Panc1 (cell line): ENCODE data around the gene RRH. TPM values are rescaled to one million over a fixed set of nuclear protein-coding genes. Genes with fewer than 3 reads are reported as not detected.

Source experiments
- ATAC-seq: fragments of 200-7000 bp; cut with Tn5 transposase; 2 replicates; pipeline ENCODE4 v1.9.1; 2020; ENCODE audit warnings: mild to moderate bottlenecking, moderate library complexity
- BruUV-seq: library from RNA; stranded (reverse); fragments of 400-500 nt; replicated peaks from 2 replicates; lab custom pipeline; 2021; lab: Mats Ljungman, UMichigan
- CTCF ChIA-PET: fragments of 300-600 bp; sonication (Branson Sonifier 250); formaldehyde crosslinking; loops from one replicate; lab custom pipeline; 2022; ENCODE audit warnings: antibody characterized with exemption; lab: Charles Lee
- POLR2A ChIA-PET: fragments of 300-600 bp; sonication (Branson Sonifier 250); formaldehyde crosslinking; loops from one replicate; lab custom pipeline; 2022; ENCODE audit warnings: antibody characterized with exemption; lab: Charles Lee
- DNase-seq: peaks from one replicate; pipeline ENCODE4 v3.0.0-alpha.2; 2010; ENCODE audit warnings: low read depth, low spot score
- H3K27ac ChIP-seq: 2 replicates; pipeline ENCODE4 v1.5.1; 2011; ENCODE audit warnings: mild to moderate bottlenecking, low read length, inconsistent platforms
- H3K27me3 ChIP-seq: fragments of 200-500 bp; sonication (Bioruptor generic); 2 replicates; pipeline ENCODE4 v1.6.0; 2014; ENCODE audit warnings: low read length, inconsistent platforms; ENCODE audit not compliant: control insufficient read depth, insufficient read depth
- H3K36me3 ChIP-seq: fragments of 200-500 bp; sonication (Bioruptor generic); 2 replicates; pipeline ENCODE4 v1.5.1; 2014; ENCODE audit warnings: inconsistent platforms, mild to moderate bottlenecking, low read length, moderate library complexity; ENCODE audit not compliant: control insufficient read depth, insufficient read depth
- H3K4me1 ChIP-seq: 2 replicates; pipeline ENCODE4 v1.5.1; 2011; ENCODE audit warnings: inconsistent platforms, mild to moderate bottlenecking, low read length, moderate library complexity; ENCODE audit not compliant: control insufficient read depth, insufficient read depth
- H3K4me3 ChIP-seq, 2 experiments: 2 replicates each; pipeline ENCODE4 v1.5.1; 2011 to 2012; ENCODE audit warnings: low read depth in 2 of 2, low read length in 2 of 2, mild to moderate bottlenecking in 2 of 2, inconsistent platforms in 1 of 2, moderate library complexity in 1 of 2
- H3K9me3 ChIP-seq: fragments of 200-500 bp; sonication (Bioruptor generic); 2 replicates; pipeline ENCODE4 v1.5.1; 2014; ENCODE audit warnings: low read depth, mild to moderate bottlenecking, inconsistent platforms, low read length, moderate library complexity; ENCODE audit not compliant: control insufficient read depth, insufficient read depth
- CTCF ChIP-seq: fragments of 450-650 bp; IDR thresholded peaks from 2 replicates; pipeline ENCODE4 v1.5.1; 2017; ENCODE audit warnings: mild to moderate bottlenecking
- POLR2AphosphoS5 ChIP-seq: IDR thresholded peaks from 2 replicates; pipeline ENCODE4 v1.6.1; 2012; ENCODE audit warnings: mild to moderate bottlenecking, low read depth, low read length, moderate library complexity
- REST ChIP-seq, 2 experiments: IDR thresholded peaks; 2 replicates each; pipeline ENCODE4 v1.6.1; 2011 to 2012; ENCODE audit warnings: low read depth in 2 of 2, control low read depth in 1 of 2, low read length in 1 of 2, mild to moderate bottlenecking in 1 of 2, moderate library complexity in 1 of 2; ENCODE audit not compliant: insufficient read depth in 1 of 2
- SIN3A ChIP-seq: IDR thresholded peaks from 2 replicates; pipeline ENCODE4 v1.6.1; 2012; ENCODE audit warnings: low read depth, mild to moderate bottlenecking, low read length, moderate library complexity, borderline replicate concordance; ENCODE audit not compliant: insufficient read depth
- TCF7L2 ChIP-seq: IDR thresholded peaks from 2 replicates; pipeline ENCODE4 v1.6.1; 2011; ENCODE audit warnings: mild to moderate bottlenecking, low read depth, low read length, inconsistent platforms
- in situ Hi-C: cut with HindIII; loops from 2 replicates; pipeline ENCODE4 v1.10.0; 2016; ENCODE audit warnings: low sequenced_read_pairs, low pct_unique_long_range_greater_than_20kb
- intact Hi-C: fragments of 100-400 bp; cut with micrococcal nuclease; formaldehyde crosslinking; loops from one replicate; pipeline ENCODE4 v1.10.0; 2022; ENCODE audit not compliant: unreplicated experiment
- total RNA-seq: library from RNA; stranded (reverse); gene quantifications from one replicate; pipeline ENCODE4 v1.2.1, GENCODE V29; 2021; ENCODE audit not compliant: unreplicated experiment

Gene RRH
- total RNA-seq, 1 experiment from 2014 or later: 0.15 TPM

- no peak for ATAC-seq
- no peak overlapping the region for H3K4me3 ChIP-seq
- intact Hi-C loops (loop anchor here (10.0 kb wide), 1 partner anchor 154 kb away; no protein-coding TSS in a partner anchor), in situ Hi-C loops (no loop called here)
- ChIA-PET POLR2A (no interaction called here), CTCF (no interaction called here)
- peaks cover 5% of the 10 kb centered on the region; the same call in 1 of the 2 replicates for H3K4me1 ChIP-seq
- no peaks in the 10 kb centered on the region for H3K9me3 ChIP-seq
- no peaks in the 10 kb centered on the region for H3K27me3 ChIP-seq
- BruUV-seq: no TSS peak
- TF ChIP-seq CTCF (no peak), REST (IDR thresholded peaks at IDR 0.05; ENCODE audit: insufficient read depth in 1 of 2, low read depth in 2 of 2, low read length in 1 of 2) (no peak), POLR2AphosphoS5 (no peak), SIN3A (no peak), TCF7L2 (no peak)
- no peak overlapping the region for H3K27ac ChIP-seq
- H3K36me3 ChIP-seq: peaks cover 38% of the 10 kb centered on the region
- DNase-seq: no peak
Measured at GRCh38 chr4:109820563-109820962, 7.2 kb upstream of the RRH start.

- ATAC-seq: no peak
- Histone ChIP-seq H3K27me3 (no peaks in the 10 kb centered on the region), H3K27ac (no peak overlapping the region), H3K36me3 (peaks cover 37% of the 10 kb centered on the region), H3K4me3 (no peak overlapping the region), H3K9me3 (no peaks in the 10 kb centered on the region), H3K4me1 (peaks cover 5% of the 10 kb centered on the region; the same call in 1 of the 2 replicates)
- no peak for DNase-seq
- CTCF ChIA-PET: no interaction called here
- in situ Hi-C loops: no loop called here
- intact Hi-C loops: loop anchor here (10.0 kb wide), 1 partner anchor 154 kb away; no protein-coding TSS in a partner anchor
- no peak for TF ChIP-seq CTCF
- no peak for TF ChIP-seq SIN3A
- no peak for TF ChIP-seq POLR2AphosphoS5
- no peak for TF ChIP-seq TCF7L2
- no peak for TF ChIP-seq REST (IDR thresholded peaks at IDR 0.05; ENCODE audit: insufficient read depth in 1 of 2, low read depth in 2 of 2, low read length in 1 of 2)
- BruUV-seq: no TSS peak
- POLR2A ChIA-PET: no interaction called here
Measured at GRCh38 chr4:109821185-109821584, 6.6 kb upstream of the RRH start.
